Middle frontal gyrus (tissue), 1 donor: Measurements from ENCODE around the gene PAOX.
"Not testable (repeated sequence)": the region's sequence is repeated elsewhere in the genome, so short reads cannot be mapped to it uniquely, and the experiment has no call there.

Source experiments
- DNase-seq: peaks from one replicate; pipeline ENCODE4 v3.0.0-alpha.2; 2015; ENCODE audit warnings: low spot score; ENCODE audit errors: extremely low spot score

Gene PAOX

DNA sequence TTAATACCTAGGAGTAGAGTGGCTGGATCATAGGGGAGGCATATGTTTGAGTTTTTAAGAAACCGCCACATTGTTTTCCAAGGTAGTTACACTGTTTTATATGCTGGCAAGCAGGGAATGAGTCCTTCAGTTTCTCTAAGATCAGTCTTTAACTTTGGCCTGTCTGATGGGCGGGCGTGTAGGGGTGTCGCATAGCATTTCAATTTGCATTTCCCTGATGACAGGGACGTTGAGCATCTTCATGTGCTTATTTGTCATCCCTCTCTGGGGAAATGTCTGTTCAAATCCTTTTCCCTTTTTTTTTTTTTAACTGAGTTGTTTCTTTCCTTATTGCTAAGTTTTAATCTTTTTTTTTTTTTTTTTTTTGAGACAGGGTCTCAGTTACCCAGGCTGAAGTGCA, 24.7 kb downstream of the PAOX start:
- DNase-seq = no peak

DNA sequence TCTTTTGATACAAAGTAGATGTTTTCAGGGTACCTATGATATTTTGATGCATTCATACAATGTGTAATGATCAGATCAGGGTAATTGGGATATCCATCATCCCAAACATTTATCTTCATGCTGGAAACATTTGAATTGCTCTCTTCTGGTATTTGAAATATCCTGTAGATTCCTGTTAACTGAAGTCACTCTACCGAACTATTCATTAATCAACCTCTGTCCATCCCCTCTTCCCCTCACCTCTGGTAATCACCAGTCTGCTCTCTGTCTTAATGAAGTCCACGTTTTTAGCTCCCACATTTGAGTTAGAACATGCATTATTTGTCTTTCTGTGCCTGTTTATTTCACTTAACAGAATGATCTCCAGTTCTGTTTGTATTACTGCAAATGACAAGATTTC, 26.2 kb downstream of the PAOX start:
- DNase-seq = no peak

DNA sequence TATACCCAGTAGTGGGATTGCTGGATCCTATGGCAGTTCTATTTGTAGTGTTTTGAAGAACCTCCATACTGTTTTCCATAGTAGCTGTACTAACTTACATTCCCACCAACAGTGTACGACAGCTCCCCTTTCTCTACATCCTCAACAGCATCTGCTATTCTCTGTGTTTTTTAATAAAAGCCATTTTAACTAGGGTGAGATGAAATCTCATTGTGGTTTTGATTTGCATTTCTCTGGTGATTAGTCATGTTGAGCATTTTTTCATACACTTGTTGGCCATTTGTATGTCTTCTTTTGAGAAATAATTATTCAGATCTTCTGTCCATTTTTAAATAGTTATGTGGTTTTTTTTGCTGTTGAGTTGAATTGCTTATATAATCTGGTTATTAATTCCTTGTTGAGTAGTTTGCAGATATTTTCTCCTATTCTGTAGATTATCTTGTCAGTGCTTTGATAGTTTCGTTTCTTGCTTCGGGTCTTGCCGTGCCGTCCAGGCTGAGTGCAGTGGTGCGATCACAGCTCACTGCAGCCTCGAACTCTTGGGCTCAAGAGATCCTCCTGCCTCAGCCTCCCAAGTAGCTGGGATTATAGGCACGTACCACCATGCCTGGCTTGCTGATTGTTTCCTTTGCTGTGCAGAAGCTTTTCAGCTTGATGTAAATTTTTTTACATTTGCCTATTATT, 26.9 kb downstream of the PAOX start:
- DNase-seq = no peak

DNA sequence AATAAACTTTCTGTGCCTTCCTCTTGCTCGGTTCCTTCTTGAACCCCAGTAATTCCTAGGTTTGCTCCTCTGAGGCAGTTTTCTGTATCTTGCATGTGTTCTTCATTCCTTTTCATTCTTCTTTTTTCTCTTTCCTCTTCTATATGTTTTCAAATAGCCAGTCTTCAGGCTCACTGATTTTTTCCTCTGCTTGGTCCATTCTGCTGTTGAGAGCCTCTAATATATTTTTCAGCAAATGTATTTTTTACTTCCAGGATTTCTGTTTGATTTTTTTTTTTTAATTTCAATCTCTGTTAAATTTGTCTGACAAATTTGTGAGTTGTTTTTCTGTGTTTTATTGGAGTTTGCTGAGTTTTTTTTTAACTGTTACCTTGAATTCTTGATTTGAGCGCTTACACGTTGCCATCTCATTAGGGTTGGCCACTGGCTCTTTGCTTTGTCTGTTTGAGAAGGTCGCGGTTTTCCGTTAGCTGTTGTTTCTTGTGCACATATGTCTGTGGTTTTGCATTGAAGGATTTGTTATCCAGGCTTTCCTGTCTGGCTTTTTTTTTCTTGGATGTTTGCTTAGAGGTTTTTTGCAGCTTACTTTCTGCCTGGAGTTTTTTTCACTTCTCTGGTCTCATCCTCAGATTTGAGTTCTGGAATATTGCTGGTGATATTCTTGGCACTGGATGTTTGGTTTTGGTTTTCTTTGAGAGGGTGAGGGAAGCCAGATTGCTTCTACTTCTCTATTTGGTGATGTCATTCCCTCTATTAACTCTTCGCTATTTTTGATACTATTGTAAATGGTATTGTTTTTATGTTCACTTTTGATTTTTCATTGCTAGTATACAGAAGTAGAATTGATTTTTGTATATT, 32.7 kb downstream of the PAOX start:
- DNase-seq = no peak

DNA sequence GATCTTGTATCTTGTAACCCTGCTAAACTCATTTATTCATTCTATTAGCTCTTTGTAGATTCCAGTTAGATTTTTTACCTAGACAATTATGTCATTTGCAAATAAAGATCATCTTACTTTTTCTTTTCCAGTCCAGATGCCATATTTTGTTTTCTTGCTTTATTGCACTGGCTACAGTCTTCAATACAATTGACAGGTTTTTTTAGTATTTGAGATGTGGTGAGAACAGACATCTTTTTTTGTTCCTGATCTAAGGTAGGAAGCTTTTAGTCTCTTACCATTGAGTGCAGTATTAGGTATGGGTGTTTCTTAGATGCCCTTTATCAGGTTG, 33.3 kb downstream of the PAOX start:
- DNase-seq = no peak

DNA sequence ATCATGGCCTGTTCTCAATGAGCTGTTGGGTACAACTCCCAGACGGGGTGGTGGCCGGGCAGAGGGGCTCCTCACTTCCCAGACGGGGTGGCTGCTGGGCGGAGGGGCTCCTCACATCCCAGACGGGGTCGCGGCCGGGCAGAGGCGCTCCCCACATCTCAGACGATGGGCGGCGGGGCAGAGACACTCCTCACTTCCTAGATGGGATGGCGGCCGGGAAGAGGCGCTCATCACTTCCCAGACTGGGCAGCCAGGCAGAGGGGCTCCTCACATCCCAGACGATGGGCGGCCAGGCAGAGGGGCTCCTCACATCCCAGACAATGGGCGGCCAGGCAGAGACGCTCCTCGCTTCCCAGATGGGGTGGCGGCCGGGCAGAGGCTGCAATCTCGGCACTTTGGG, 35.3 kb downstream of the PAOX start:
- not testable (repeated sequence) for DNase-seq

DNA sequence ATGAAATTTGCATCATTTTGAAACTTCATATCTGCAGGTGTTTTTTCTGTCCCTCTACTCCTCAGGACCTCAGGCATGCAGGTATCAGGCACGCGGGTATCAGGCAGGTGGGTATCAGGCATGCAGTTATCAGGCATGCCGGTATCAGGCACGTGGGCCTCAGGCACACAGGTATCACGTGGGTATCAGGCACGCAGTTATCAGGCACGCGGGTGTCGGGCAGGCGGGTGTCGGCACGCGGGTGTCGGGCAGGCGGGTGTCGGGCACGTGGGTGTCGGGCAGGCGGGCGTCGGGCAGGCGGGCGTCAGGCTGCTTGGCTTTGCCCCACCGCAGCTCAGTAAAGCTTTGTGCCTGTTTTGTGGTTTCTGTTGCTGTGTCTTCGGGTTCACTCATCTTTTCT, 36.7 kb downstream of the PAOX start:
- no peak for DNase-seq

DNA sequence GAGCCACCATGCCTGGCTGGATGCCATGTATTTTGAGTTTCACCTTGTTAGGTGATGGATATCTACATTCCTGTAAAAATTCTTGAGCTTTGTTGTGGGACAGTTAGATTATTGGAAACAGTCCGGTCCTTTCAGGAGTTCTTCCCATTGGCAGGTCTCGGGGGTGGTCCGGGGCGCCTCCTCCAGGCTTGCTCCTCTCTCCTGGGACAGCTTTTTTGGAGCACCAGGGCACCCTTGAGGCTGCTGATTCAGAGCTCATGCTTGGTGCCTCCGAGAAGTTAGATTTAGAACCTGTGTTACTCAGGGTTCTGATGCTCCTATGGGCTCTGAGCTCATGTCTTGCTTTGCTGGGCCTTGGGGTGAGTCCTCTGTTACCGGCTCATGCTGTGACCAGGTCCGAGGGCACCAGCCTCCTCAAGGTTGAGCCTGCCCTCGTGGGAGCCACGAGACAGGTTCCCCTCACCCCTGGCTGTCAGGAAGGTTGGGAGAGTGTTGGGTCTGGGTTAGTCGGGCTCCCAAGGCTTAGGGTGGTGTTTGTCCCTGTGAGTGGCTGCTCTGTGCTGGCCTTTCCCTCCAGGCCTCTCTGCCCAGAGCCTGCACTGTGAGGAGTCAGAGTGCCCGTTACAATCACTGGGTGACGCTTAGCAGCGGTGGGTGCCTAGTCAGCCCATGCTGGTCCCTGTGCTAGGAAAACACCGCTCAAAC, 39.4 kb downstream of the PAOX start:
- DNase-seq = no peak

DNA sequence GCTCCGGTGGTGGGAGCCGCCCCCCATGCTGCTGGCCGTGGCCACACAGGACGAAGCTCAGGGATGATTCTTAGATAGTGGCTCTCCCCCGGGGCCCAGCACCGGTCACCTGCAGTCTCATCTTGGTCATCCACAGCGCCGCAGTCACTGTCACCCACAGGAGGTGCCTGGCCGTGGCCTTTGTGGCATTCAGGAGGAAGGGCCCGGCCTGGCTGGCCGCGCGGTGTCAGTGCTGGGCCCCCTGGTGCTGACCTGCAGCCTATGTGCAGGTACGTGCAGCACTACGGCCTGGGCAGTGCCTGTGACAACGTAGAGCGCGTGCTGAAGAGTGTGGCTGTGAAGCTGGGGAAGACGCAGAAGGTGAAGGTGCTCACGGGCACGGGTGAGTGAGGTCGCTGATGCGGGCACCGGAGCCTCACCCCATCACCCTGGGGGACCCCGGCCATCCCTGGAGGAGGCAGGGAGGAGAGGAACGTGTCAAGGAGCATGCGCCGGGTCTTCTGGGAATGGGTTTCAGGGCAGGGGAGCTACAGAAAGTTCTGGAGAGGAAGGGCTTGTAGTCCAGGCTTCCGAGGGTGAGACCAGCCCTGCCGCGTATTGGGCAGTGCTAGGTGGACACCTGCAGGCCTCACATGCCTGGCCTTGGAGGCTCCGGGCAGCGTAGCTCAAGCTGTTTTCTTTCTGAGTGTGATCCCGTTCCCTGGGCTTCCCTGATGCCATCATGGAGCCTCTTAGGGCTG, 40.3 kb downstream of the PAOX start:
- no peak for DNase-seq

DNA sequence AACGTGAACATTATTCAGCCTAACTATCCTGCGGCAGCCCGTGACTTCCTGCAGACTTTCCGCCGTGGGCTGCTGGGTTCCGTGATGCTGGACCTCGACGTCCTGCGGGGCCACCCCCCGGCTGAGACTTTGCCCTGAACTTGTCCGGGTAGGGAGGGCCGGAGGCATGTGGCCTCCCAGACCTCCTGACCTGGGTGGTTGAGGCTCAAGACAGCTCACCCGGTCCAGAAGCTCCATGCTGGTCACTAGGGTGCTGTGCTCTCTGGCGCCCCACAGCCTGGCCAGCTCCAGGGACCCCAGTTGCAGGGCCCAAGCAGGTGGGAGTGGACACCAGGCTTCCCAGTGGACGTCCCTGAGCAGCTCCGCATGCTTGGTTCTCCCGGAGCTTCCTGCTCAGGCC, 41.0 kb downstream of the PAOX start:
- DNase-seq = no peak

DNA sequence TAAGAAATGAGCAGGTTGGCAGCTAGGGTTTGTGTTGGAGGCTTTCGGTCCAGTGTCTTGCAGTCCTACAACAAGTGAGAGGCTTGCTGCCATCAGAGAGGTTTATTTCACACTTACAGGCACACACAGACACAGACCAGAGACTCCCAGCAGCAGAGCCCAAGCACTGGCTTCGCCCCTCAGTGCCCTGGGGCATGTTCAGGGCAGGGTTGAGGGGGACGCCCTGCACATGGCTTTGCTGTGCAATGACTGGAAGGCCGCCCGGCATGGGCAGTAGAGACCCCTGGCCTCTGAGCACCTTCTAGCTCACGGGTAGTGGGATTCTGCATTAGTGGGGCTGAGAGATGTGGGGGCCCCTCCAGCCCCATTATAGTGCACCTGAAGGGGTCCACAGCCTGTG, 41.5 kb downstream of the PAOX start:
- no peak for DNase-seq

DNA sequence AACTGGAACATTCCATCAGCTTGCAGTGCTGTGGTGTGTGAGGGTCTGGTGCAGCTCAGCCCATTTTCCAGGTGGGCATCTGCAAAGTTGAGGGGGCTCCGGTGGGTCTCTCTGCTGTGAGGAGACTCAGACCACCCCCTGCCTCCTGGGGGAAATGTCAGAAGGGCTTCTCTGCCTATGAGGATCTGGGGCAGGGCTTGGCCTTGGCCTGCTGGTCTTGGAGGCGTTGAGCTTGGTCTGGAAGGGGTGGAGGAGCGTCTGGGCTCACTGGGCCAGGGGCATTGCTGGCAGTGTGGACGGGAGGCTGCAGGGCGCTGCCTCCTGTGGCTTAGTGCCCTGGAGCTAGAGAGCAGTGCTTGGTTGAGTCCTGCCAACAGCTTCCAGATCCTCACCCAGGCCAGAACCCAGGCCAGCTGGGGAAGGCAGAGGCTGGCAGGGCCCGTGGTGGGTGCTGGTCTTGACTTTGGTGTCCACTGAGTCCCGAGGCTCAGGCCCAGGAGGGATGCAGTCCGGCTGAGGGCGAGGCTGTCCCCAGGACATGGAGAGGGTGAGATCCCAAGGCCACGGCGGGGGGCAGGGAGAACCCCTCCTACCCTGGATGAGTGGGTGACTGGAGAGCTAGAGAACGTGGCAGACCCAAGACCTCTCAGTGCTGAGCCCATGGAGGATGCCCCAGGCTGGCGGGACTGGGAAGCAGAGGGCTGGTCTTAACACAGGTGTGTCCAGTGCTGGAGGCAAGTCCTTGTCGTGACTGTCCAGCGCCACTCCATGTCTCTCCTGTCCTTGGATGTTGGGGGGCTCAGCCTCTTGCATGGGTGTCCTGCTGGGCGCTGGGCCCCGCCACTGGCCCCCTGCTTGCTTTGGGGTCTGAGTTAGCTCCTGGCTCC, 42.5 kb downstream of the PAOX start:
- no peak for DNase-seq

DNA sequence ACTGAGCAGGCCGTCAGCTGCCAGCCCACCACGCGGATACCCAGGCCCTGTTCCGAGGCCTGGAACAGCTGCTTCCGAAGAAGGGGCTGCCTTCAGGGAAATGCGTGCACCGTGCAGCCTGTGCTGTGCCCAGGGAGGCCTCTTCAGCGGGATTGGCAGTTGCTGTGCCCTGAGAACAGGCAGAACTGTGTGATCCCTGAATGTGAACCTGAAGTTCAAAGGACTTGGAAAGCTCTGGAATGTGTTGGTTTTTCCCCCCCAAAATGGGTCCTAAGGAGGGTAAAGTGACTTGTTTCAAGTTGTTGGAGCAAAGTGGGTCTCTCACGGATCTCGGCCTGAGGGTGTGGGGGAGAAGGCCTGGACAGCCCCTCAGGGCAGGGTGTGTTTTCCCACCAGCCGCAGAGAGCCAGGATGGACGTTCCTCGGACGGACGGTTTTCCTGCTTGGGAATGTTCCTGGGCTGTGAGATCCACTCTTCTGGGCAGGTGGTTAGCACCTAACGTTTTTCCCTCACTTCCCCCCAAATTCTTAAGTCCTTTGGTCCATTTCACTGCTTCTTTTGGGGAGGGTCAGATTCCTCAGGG, 43.3 kb downstream of the PAOX start:
- no peak for DNase-seq

DNA sequence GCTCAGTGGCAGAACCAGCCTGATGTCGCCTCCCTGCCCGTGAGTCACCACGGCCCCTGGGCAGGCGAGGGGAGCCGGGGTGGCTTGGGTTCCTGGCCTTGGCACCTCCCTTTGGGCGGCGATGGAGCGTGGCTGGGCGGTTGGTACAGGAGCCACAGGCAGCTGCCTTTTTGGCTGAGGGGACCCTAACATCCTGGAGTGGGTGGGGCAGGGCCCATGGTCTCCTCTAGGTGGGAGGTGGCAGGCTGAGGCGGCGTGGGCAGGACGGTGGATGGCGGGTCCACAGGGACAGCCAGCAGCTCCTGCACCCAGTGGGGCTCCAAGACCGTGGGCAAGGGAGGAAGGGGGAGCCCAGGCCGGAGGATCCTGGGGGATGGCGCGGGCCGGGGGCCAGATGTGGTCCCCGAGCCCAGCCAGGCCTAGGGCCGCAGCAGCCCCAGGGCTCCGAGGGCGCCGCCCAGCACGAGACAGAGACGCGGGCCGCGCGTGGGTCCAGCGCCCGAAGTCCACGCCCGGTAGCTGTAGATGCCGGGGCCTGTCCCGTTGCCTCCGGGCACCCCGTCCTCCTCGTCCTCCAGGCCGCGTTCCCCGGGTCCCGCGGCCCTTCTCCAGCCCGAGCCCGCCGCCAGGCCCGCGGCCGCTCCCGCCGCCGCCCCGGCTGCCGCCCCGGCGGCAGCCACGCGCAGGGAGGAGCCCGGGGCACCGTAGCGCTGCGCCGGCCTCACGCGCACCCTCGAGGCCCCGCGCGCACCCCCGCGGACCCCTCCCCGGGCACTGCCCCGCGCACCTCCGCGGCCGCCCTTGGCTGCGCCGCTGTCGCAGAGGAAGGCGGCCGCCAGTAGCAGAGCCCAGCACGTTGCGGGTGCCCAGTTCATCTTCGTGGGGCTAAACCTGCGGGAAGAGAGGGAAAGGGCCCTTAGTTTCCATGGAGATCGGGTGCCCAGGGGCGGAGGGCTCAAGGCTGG, 44.0 kb downstream of the PAOX start:
- DNase-seq = no peak

DNA sequence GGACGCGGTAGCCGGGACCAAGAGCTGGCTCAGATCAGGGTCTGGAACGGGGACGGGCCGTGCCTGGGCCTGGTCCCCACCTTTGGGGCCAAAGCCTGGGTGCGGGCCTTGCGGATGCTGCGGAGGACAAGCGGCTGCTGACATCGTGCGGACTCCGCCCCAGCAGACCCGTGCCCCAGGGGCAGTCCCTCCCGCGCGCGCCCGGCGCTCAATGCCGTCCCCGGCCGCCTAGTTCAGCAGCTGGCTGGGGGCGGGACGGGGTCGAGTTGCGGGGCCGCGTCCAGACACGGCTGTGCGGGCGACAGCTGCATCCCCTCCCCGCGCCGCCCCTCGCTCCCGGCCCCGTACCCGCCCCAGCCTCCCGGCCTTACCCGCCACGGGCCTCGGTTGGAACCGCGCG, 45.0 kb downstream of the PAOX start:
- not testable (repeated sequence) for DNase-seq

DNA sequence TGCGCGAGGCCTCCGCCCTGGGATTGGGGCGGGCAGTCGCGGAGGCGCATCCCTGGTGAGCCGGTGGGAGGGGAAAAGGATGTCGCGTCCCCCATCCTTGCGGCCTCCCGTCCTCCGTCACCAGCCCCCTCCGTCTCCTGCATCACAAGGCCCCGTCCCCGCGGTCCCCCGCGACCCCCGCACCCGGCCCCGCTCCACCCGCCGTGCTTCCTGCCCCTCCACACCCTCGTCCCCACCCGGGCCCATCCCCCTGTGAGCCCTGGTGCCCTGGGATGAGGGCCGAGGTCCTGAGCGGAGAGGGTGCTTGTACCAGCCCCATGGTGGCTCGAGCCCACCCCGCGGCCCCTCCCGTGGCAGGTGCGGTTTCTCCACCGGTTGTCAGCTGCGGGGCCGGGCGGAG, 45.5 kb downstream of the PAOX start, which contains the start of gene SPRN:
SPRN (minus strand) TSS at position 25 of the 400 bp plus-strand sequence. CDS start 944 bp downstream, outside the sequence.
- not testable (repeated sequence) for DNase-seq

DNA sequence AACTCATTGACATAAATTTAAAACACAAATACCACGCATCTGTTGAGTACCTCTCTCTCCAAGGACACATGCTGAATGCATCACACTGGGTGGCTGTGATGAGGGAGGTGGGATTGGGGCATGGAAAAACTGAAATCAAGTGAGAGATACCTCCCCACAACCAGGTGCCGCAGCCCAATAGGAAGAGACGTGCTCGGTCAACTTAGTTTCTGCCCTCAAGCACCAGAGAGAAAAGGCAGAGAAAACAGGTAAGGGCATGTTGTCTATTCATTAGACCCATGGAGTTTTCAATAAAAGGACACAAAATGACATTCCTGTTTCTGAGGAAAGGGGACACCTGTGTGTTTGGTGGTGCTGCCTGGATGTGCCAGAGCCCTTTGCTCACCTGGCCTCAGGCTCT, 50.5 kb downstream of the PAOX start:
- DNase-seq = not testable (repeated sequence)

DNA sequence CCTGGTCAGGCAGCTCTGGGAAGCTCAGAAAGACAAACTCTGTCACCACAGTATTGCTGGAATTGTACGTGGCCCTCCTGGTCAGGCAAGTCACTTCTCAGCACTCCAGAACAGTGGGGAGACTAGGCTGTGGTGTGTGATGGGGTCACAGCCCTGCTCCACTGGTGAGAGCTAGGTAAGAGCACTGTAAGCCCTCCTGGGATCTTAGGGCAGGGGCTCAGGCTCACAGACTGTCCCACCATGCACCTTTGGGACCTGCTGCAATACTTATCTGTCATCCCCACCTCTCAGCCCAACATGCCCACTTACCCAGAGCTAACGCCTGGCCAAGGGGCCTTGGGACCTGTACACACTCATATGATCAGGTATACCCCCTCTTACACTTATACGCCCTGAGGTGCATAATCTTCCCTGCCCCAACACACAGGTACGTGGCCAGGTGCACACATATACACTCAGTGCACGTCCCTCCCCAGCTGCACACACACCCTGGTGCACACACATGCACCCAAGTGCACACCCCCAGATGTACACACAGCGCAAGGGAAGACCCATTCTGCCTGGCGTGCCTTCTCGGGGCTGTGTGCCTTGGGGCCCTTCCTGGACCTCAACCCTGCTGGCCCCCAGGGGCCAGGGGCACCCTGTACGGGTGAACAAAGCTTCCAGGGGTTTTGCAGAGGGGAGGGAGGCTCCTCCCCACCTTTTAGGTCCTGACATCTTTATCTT, 53.0 kb downstream of the PAOX start:
- DNase-seq = not testable (repeated sequence)
